ENCODE results near the gene GJD4. TPM values are rescaled to one million over a fixed set of nuclear protein-coding genes. Genes with fewer than 3 reads are reported as not detected.

The GJD4 gene
- total RNA-seq, 4 donors from 2014 or later, result not detected

DNA sequence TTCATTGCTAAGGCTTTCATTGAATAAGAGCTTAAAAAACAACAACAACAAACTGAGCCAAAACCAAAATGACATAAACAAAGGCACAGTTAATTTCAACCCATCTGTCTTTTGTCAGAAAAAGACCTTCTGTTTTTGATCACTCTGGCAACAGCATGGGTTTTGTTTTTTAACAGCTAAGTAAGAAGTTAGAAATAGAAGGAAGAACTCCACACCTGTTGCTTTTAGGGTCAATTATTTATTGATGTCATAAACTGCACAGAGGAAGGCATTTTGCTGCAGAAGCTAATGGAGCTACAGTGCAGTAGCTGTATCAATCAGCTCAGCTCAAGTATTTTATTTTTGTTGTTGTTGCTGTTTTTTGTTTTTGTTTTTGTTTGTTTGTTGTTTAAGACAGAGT, 16.3 kb upstream of the GJD4 start:
- H3K27me3 ChIP-seq, result peaks cover 0 to 87% (median 3%) of the 10 kb centered on the region in 4 donors
- peaks cover 0 to 8% (median 0%) of the 10 kb centered on the region in 3 donors for H3K9me3 ChIP-seq
- DNase-seq, result no peak
- peaks cover 0 to 11% (median 0%) of the 10 kb centered on the region in 3 donors for H3K4me1 ChIP-seq
- H3K27ac ChIP-seq, result no peak overlapping the region
- intact Hi-C loops (cut with DNase I), result no loop called here
- H3K4me3 ChIP-seq, result no peak overlapping the region
- H3K36me3 ChIP-seq, result no peaks in the 10 kb centered on the region
- TF ChIP-seq POLR2A (IDR thresholded peaks at IDR 0.05), result no peak
- TF ChIP-seq, protein P1, sequence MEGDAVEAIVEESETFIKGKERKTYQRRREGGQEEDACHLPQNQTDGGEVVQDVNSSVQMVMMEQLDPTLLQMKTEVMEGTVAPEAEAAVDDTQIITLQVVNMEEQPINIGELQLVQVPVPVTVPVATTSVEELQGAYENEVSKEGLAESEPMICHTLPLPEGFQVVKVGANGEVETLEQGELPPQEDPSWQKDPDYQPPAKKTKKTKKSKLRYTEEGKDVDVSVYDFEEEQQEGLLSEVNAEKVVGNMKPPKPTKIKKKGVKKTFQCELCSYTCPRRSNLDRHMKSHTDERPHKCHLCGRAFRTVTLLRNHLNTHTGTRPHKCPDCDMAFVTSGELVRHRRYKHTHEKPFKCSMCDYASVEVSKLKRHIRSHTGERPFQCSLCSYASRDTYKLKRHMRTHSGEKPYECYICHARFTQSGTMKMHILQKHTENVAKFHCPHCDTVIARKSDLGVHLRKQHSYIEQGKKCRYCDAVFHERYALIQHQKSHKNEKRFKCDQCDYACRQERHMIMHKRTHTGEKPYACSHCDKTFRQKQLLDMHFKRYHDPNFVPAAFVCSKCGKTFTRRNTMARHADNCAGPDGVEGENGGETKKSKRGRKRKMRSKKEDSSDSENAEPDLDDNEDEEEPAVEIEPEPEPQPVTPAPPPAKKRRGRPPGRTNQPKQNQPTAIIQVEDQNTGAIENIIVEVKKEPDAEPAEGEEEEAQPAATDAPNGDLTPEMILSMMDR (IDR thresholded peaks at IDR 0.05), result no peak

DNA sequence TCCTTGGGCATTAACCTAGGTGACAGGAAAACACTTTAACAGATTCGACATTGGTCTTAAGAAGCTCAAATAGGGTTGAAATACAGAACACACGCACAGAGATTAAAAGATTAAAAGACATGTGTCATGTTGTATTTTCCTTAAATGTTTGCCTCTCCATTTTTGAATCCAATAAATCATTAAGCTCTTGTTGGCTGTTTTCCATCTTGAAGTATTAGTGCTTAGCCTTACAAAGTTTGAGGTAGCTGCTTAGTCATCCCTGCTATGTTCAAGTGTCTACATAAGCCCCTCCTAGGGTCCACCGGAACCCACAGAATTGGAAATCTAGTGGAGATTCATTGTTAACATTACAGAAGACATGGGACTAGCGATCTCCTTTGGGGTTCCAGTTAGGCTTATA, 12.7 kb upstream of the GJD4 start:
- Histone ChIP-seq H3K27me3 (peaks cover 0 to 83% (median 3%) of the 10 kb centered on the region in 4 donors), H3K27ac (no peak overlapping the region), H3K4me3 (no peak overlapping the region), H3K4me1 (no peaks in the 10 kb centered on the region), H3K9me3 (peaks cover 0 to 8% (median 0%) of the 10 kb centered on the region in 3 donors), H3K36me3 (no peaks in the 10 kb centered on the region)
- TF ChIP-seq POLR2A (IDR thresholded peaks at IDR 0.05), result no peak
- TF ChIP-seq, protein P1 (IDR thresholded peaks at IDR 0.05), result no peak
- intact Hi-C loops (cut with DNase I), result no loop called here
- WGBS, 2 donors, result 53 to 58% methylated on average over 4 of the region's 4 CpGs
- no peak for DNase-seq

DNA sequence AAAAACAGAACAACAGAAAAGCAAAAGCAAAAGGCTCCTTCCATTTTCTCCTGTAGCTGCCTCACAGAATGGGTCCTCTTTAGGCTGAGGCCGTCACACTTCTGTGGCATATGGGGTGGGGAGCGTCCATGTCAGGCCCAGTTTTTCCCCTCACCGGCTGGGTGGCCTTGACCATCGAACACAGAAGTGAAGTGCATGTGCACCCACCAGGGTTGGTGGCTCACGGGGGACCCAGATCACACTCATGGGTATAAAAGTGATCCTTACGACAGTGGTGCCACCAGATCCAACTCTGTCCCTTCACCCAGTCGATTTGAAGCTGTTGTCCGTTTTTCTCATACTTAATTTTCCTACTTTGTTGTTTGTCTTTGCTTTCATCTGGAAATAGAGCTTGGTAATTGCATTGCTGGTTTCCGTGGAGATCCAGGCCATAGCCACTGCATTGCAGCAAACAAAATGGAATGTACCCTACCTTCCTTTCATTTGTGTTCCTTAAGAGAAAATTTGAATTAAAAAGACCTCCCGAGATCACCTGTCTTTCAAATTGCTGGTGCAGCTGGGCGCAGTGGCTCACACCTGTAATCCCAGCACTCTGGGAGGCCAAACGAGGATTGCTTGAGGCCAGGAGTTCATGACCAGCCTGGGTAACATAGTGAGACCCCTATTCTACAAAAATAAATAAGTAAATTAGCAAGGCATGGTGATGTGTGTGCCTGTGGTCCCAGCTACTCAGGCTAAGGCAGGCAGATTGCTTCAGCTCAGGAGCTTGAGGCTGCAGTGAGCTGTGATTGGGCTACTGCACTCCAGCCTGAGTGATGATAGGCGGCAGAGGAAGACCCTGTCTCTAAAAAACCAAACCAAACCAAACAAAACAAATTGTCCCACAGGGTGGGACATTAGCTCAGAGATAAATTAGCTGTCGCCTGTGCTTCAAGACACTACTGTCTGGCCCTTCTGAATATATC, 10.7 kb upstream of the GJD4 start:
- no peak overlapping the region for H3K27ac ChIP-seq
- H3K4me3 ChIP-seq, result no peak overlapping the region
- H3K27me3 ChIP-seq, result peaks cover 0 to 83% (median 2%) of the 10 kb centered on the region in 4 donors
- WGBS, 2 donors, result 54 to 62% methylated on average over 9 to 14 of the region's 14 CpGs
- DNase-seq, result no peak
- no peaks in the 10 kb centered on the region for H3K4me1 ChIP-seq
- peaks cover 0 to 8% (median 0%) of the 10 kb centered on the region in 3 donors for H3K9me3 ChIP-seq
- intact Hi-C loops (cut with DNase I), result no loop called here
- TF ChIP-seq, protein P1 (IDR thresholded peaks at IDR 0.05), result no peak
- no peak for TF ChIP-seq POLR2A (IDR thresholded peaks at IDR 0.05)
- no peaks in the 10 kb centered on the region for H3K36me3 ChIP-seq

DNA sequence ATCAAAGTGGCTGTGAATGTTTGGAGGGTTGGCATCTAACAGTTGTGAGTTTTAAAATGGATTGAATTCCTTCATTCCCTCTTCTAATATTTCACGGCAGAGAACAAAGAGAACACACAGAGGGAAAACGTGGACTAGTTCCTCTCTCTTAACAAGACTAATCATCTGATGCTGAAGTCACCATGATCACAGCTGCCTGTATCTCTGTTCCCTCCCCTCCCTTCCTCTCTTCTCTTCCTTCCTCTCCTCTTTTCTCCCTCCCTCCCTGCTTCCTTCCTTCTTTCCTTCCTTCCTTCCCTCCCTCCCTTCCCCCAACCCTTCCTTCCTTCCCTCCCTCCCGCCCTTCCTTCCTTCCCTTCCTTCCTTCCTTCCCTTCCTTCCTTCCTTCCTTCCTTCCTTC, 10.0 kb upstream of the GJD4 start:
- intact Hi-C loops (cut with DNase I), result no loop called here
- no peaks in the 10 kb centered on the region for H3K4me1 ChIP-seq
- no peaks in the 10 kb centered on the region for H3K36me3 ChIP-seq
- WGBS, 2 donors, result 17 to 38% methylated on average over 3 of the region's 3 CpGs
- no peak overlapping the region for H3K4me3 ChIP-seq
- peaks cover 0 to 7% (median 0%) of the 10 kb centered on the region in 3 donors for H3K9me3 ChIP-seq
- H3K27ac ChIP-seq, result no peak overlapping the region
- H3K27me3 ChIP-seq, result peaks cover 0 to 83% (median 2%) of the 10 kb centered on the region in 4 donors
- TF ChIP-seq POLR2A (IDR thresholded peaks at IDR 0.05), result no peak
- TF ChIP-seq, protein P1 (IDR thresholded peaks at IDR 0.05), result no peak
- DNase-seq, result no peak

DNA sequence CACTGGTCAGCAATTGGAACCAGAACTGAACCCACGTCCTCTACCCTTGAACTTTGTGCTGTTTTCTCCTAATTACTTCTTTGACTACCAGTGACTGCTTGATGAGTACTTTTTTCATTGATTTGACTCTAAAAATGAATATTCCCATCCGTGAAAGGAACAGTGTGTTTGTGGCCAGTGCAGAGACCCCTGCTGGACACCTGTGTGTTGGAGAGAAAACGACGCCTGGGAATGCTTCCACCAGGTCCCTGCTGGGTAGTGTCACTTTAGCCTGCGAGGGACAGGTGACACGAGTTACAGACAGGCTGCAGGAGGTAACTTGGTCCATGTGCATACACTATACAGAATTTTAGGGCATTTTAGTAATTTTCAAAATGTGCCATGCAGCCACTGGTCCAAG, 6.8 kb upstream of the GJD4 start:
- Histone ChIP-seq H3K4me1 (no peaks in the 10 kb centered on the region), H3K4me3 (no peak overlapping the region), H3K27me3 (peaks cover 0 to 88% (median 0%) of the 10 kb centered on the region in 4 donors), H3K27ac (no peak overlapping the region), H3K9me3 (no peaks in the 10 kb centered on the region), H3K36me3 (no peaks in the 10 kb centered on the region)
- intact Hi-C loops (cut with DNase I), result no loop called here
- WGBS, 2 donors, result 28 to 38% methylated on average over 6 of the region's 6 CpGs
- TF ChIP-seq POLR2A (IDR thresholded peaks at IDR 0.05), result no peak
- TF ChIP-seq, protein P1 (IDR thresholded peaks at IDR 0.05), result peak in 2 of 6 experiments; percentile 11 to 17
- DNase-seq, result no peak

Data from esophagus squamous epithelium (tissue), 5 donors.